ENCODE results near the gene SHKBP1. TPM values are rescaled to one million over a fixed set of nuclear protein-coding genes. Genes with fewer than 3 reads are reported as not detected.

The SHKBP1 gene
- total and polyA plus RNA-seq, 4 donors: 21.1 to 191 (median 97.1) TPM

- Histone ChIP-seq H3K27ac (ENCODE audit: low read depth in 1 of 2, low read length in 1 of 2) (no peak overlapping the region), H3K4me3 (no peak overlapping the region), H3K36me3 (ENCODE audit: control insufficient read depth in 4 of 4, insufficient read depth in 4 of 4, low read length in 4 of 4) (no peaks in the 10 kb centered on the region), H3K4me1 (ENCODE audit: control insufficient read depth in 5 of 5, insufficient read depth in 5 of 5, low read length in 5 of 5) (peaks cover 0 to 4% (median 0%) of the 10 kb centered on the region in 5 donors), H3K27me3 (ENCODE audit: control insufficient read depth in 3 of 3, insufficient read depth in 3 of 3, low read length in 2 of 3) (peaks cover 0 to 47% (median 26%) of the 10 kb centered on the region in 3 donors), H3K9ac (ENCODE audit: insufficient read depth in 1 of 2, low read length in 2 of 2) (no peak overlapping the region), H3K9me3 (ENCODE audit: control insufficient read depth in 4 of 4, insufficient read depth in 3 of 4, low read length in 3 of 4) (no peaks in the 10 kb centered on the region)
- WGBS, 2 donors: 80 to 91% methylated on average over 7 of the region's 7 CpGs
- no peak for TF ChIP-seq CTCF (IDR thresholded peaks at IDR 0.05; ENCODE audit: control extremely low read depth, extremely low read depth)
- no peak for DNase-seq
- no peak for ATAC-seq (ENCODE audit: insufficient read depth, low FRiP score)
These were observed 11.3 kb upstream of the SHKBP1 start for GRCh38 chr19:40565355-40565754.

GRCh38 chr19:40565910-40566495, 10.7 kb upstream of the SHKBP1 start:
- Histone ChIP-seq H3K9me3 (ENCODE audit: control insufficient read depth in 4 of 4, insufficient read depth in 3 of 4, low read length in 3 of 4) (no peaks in the 10 kb centered on the region), H3K27ac (ENCODE audit: low read depth in 1 of 2, low read length in 1 of 2) (no peak overlapping the region), H3K4me3 (no peak overlapping the region), H3K27me3 (ENCODE audit: control insufficient read depth in 3 of 3, insufficient read depth in 3 of 3, low read length in 2 of 3) (peaks cover 0 to 44% (median 26%) of the 10 kb centered on the region in 3 donors), H3K36me3 (ENCODE audit: control insufficient read depth in 4 of 4, insufficient read depth in 4 of 4, low read length in 4 of 4) (no peaks in the 10 kb centered on the region), H3K9ac (ENCODE audit: insufficient read depth in 1 of 2, low read length in 2 of 2) (no peak overlapping the region), H3K4me1 (ENCODE audit: control insufficient read depth in 5 of 5, insufficient read depth in 5 of 5, low read length in 5 of 5) (peaks cover 0 to 7% (median 0%) of the 10 kb centered on the region in 5 donors)
- DNase-seq (no peak), ATAC-seq (ENCODE audit: insufficient read depth, low FRiP score) (no peak)
- no peak for TF ChIP-seq CTCF (IDR thresholded peaks at IDR 0.05; ENCODE audit: control extremely low read depth, extremely low read depth)
- WGBS, 2 donors: 74 to 84% methylated on average over 14 of the region's 14 CpGs

GRCh38 chr19:40567040-40567749, 9.5 kb upstream of the SHKBP1 start:
- TF ChIP-seq CTCF (IDR thresholded peaks at IDR 0.05; ENCODE audit: control extremely low read depth, extremely low read depth): no peak
- Histone ChIP-seq H3K36me3 (ENCODE audit: control insufficient read depth in 4 of 4, insufficient read depth in 4 of 4, low read length in 4 of 4) (no peaks in the 10 kb centered on the region), H3K9ac (ENCODE audit: insufficient read depth in 1 of 2, low read length in 2 of 2) (no peak overlapping the region), H3K4me1 (ENCODE audit: control insufficient read depth in 5 of 5, insufficient read depth in 5 of 5, low read length in 5 of 5) (peaks cover 0 to 7% (median 0%) of the 10 kb centered on the region in 5 donors), H3K4me3 (no peak overlapping the region), H3K27ac (ENCODE audit: low read depth in 1 of 2, low read length in 1 of 2) (no peak overlapping the region), H3K27me3 (ENCODE audit: control insufficient read depth in 3 of 3, insufficient read depth in 3 of 3, low read length in 2 of 3) (peaks cover 0 to 41% (median 26%) of the 10 kb centered on the region in 3 donors), H3K9me3 (ENCODE audit: control insufficient read depth in 4 of 4, insufficient read depth in 3 of 4, low read length in 3 of 4) (no peaks in the 10 kb centered on the region)
- DNase-seq (no peak), ATAC-seq (ENCODE audit: insufficient read depth, low FRiP score) (no peak)
- WGBS, 2 donors: 21 to 22% methylated on average over 20 of the region's 20 CpGs
